Fibroblast of the aortic adventitia (primary cell): ENCODE results near the gene REC8. TPM values are rescaled to one million over a fixed set of nuclear protein-coding genes. Genes with fewer than 3 reads are reported as not detected.

Experiments used
- DNase-seq: peaks from one replicate; pipeline ENCODE4 v3.0.0-alpha.2; 2010; ENCODE audit warnings: low read depth
- H3K4me3 ChIP-seq: 2 replicates; pipeline ENCODE4 v1.5.1; 2011; ENCODE audit warnings: low read depth, mild to moderate bottlenecking, control low read depth, low read length, moderate library complexity
- total RNA-seq: library from RNA; depleted of rRNA; stranded (reverse); fragments of >200 nt; gene quantifications from 2 replicates; pipeline ENCODE4 v1.2.3, GENCODE V29; 2012; ENCODE audit warnings: low replicate concordance
- TF ChIP-seq, protein P1 (sequence below): IDR thresholded peaks from 2 replicates; pipeline ENCODE4 v1.5.1; 2011; ENCODE audit warnings: mild to moderate bottlenecking, low read length, control low read depth, inconsistent platforms; ENCODE audit not compliant: insufficient read depth

The REC8 gene
- total RNA-seq, 1 donor: 1.9 TPM

DNA sequence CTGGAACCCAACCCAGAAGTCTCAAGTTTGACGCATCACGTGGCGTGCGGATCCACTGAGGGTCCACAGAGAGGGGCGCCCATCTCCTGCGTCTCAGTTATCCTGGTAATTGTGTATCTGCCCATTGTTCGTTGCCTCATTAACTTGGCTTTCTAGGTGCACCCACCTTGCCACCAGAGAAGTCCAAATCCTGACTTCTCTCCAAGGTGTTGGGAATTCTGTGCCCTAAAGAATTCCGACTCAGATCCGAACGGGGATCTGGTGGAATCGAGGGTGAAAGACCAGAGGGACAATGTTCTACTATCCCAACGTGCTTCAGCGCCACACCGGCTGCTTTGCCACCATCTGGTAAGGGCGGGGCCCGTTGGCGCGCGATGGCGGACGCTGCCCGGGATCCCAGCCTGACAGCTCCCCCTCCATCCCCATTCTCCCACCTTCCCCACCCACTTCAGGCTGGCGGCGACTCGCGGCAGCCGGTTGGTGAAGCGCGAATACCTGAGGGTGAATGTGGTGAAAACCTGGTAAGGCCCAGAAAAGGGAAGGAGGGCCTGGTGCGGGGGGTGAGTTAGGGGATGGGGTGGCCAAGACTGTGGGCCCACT is 481 bp downstream of the REC8 start:
- TF ChIP-seq, protein P1, sequence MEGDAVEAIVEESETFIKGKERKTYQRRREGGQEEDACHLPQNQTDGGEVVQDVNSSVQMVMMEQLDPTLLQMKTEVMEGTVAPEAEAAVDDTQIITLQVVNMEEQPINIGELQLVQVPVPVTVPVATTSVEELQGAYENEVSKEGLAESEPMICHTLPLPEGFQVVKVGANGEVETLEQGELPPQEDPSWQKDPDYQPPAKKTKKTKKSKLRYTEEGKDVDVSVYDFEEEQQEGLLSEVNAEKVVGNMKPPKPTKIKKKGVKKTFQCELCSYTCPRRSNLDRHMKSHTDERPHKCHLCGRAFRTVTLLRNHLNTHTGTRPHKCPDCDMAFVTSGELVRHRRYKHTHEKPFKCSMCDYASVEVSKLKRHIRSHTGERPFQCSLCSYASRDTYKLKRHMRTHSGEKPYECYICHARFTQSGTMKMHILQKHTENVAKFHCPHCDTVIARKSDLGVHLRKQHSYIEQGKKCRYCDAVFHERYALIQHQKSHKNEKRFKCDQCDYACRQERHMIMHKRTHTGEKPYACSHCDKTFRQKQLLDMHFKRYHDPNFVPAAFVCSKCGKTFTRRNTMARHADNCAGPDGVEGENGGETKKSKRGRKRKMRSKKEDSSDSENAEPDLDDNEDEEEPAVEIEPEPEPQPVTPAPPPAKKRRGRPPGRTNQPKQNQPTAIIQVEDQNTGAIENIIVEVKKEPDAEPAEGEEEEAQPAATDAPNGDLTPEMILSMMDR: no peak
- DNase-seq: no peak
- no peak overlapping the region for H3K4me3 ChIP-seq

DNA sequence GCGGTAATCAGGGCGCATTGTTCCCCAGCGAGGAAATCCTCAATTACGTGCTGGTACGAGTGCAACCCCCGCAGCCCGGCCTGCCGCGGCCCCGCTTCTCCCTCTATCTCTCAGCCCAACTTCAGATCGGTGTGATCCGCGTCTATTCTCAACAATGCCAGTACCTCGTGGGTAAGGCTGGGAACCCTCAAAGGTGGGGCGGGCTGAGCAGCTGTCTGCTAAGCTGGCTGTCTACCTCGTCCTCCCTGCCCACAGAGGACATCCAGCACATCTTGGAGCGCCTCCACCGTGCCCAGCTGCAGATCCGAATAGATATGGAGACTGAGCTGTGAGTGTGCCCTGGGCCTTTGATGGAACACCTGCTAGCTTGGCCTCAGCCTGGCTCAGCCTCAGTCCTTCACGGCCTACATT is 996 bp downstream of the REC8 start:
- DNase-seq: no peak
- H3K4me3 ChIP-seq: no peak overlapping the region
- TF ChIP-seq, protein P1: no peak

DNA sequence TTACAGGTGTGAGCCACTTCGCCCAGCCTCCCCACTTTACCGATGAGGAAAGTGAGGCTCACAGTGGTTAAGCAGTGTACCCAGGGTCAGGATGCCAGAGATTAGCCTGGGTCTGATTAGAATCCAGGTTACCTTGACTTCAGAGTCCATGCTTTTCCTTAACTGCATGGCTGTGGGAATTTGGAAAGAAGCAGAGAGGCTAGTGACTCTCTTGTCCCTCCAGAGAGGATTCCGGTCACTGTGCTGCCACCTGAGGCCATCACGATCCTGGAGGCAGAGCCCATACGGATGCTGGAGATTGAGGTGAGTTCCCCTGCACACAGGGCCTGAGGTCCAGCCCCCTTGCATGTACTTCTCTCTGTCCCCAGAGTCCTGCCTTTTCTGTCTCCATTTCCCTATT is 4.7 kb downstream of the REC8 start:
- no peak overlapping the region for H3K4me3 ChIP-seq
- TF ChIP-seq, protein P1: no peak
- DNase-seq: no peak

GRCh38 chr14:24177041-24177825 is 5.4 kb downstream of the REC8 start:
- DNase-seq: no peak
- no peak overlapping the region for H3K4me3 ChIP-seq
- TF ChIP-seq, protein P1: no peak

DNA sequence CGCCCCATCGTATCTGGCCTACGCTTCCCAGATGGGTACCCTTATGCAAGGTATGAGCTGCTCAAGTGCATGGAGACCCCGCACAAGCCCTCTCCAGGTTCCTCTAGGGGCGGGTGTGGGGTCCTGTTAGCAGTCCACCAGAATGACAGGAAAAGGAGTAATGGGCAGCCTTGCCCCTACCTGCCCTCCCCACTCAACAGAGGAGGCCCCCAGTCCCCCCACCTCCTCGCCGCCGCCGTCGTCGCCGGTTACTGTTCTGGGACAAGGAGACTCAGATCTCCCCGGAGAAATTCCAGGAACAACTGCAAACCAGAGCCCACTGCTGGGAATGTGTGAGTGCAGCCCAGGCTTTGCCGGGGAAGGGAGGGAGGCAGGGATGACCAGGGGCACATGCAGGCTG is 6.0 kb downstream of the REC8 start:
- no peak for DNase-seq
- no peak overlapping the region for H3K4me3 ChIP-seq
- TF ChIP-seq, protein P1: no peak

DNA sequence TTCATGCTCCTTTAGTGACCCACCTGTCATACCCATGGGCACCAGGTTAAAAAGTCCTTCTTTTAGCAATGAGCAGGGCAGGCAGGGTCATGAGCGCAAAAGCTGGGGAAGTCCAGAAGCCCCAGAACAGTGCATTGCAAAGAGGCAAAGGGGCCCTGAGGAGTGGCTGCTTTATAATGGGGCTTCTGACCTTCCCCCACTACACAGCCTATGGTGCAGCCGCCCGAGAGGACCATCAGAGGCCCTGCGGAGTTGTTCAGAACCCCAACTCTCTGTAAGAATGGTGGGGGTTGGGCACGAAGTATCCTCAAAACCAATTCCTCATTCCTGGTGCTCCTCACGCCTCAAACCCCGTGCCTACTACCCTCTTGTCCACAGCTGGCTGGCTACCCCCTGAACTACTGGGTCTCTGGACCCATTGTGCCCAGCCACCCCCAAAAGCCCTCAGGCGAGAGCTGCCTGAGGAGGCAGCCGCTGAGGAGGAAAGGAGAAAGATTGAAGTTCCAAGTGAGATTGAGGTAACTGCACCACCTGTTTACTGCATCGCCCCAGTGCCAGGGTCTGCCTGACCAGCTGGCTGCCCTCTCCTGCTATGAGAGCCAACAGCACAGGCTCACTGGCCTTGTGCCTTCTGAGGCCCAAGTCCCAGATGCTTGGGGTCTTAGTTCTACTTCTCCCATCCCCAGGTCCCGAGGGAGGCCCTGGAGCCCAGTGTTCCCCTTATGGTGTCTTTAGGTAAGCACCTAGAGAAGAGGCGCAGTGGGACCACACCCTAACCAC is 6.7 kb downstream of the REC8 start:
- TF ChIP-seq, protein P1: no peak
- no peak for DNase-seq
- H3K4me3 ChIP-seq: no peak overlapping the region
